GM12892 (cell line): Measurements from ENCODE around the gene AQP12A.

Source experiments
- DNase-seq: peaks from one replicate; pipeline ENCODE4 v3.0.0; 2011; ENCODE audit not compliant: insufficient read length
- FAIRE-seq: peaks from 2 replicates; lab custom pipeline; 2011; peaks lifted over from hg19 to GRCh38; lab: Jason Lieb, UNC
- POLR2A ChIP-seq: IDR thresholded peaks from 2 replicates; pipeline ENCODE4 v1.6.1; 2011; ENCODE audit warnings: low read depth, low read length, control low read depth
- POLR2AphosphoS5 ChIP-seq: IDR thresholded peaks from 2 replicates; pipeline ENCODE4 v1.6.1; 2011; ENCODE audit warnings: low read depth, low read length, control low read depth
- TAF1 ChIP-seq: IDR thresholded peaks from 2 replicates; pipeline ENCODE4 v1.6.1; 2011; ENCODE audit warnings: low read depth, mild to moderate bottlenecking, control low read depth, low read length, borderline replicate concordance

The AQP12A gene

DNA sequence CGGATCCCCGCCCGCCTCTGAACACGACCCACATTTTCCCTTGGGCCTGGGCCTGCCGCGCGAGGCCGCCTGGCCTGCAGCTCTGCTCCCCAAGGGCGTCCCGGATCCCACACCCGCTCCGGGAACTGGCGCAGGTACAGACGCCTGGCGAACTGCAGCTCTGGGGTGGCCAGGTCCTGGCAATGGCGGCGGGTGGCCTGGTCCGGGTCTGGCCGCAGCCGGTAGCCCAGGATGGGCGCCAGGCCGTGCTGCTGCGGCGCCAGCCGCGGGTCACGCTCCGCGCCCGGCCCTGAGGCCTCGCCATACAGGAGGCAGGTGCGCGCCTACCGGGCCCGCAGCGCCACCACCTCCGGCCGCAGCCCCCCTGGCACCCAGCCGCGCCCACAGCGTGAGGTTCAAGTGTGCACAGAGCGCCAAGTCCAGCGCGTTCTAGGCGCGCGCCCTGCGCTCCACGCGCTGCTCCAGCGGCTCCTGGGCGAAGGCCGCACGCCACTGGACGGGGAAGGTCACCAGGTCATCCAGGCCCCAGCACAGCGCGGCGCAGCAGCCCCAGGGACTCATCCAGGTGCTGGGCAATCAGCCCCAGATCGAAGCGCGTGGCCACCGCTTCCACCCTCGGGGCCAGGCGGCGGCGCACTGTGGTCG is 9.5 kb downstream of the AQP12A start:
- FAIRE-seq (no peak), DNase-seq (no peak)
- TF ChIP-seq POLR2AphosphoS5 (no peak), POLR2A (no peak), TAF1 (no peak)

DNA sequence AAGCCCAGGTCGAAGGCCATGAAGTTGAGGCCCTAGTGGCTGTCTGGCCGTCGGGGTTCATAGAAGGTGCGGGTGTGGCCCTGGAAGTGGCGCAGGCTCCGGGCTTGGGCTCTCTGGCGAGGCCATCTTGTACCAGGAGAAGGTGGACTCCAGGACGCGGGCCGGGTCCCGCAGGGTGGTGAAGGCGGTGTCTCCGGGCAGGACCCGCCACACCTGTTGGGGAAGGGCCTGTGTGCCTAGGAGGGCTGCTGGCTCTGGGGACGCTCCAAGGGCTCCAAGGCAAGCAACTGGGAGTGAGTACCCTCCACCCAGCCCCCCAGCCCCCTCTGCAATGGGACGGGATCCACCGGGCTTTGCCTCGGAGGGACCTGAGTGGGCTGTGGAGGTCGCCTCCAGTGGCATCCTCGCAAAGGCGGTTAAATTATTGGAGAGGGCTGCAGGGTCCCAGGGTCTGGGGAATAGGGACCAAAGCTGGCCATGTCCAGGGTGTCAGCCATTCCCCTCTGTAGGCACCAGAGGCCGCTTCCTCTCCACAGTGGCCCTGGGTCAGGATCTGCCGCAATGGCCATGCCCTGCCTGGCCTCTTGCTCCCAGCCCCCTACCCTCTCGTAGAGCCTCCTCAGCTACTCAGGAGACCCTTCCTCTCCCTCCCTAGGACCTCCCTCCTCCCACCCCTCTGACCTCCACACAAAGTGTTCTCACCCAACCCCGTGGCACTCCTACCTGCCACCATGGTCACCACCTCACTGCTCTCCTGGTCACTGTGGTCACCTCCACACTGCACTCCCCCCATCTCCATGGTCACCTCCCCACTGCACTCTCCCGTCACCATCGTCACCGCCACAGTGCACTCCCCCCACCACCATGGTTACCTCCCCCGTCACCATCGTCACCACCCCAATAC is 10.3 kb downstream of the AQP12A start:
- no peak for TF ChIP-seq POLR2AphosphoS5
- TF ChIP-seq TAF1: no peak
- TF ChIP-seq POLR2A: no peak
- no peak for DNase-seq
- no peak for FAIRE-seq

DNA sequence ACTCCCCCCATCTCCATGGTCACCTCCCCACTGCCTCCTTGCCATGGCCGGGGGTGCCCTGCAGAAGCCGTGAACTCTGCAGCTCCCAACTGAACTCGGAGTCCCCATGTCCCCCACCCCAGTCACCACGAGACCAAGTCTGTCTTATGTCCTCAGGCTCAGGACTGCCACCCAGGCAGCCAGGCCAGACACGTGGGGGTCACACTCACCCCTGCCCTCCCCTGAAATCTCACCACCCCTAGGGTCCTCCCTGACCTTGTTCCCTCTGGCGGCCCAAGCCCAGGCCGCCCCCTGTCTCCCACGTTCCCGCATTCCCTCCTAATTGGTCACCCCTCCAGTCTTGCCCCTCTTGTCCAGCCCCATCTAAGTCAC is 11.0 kb downstream of the AQP12A start:
- FAIRE-seq (no peak), DNase-seq (no peak)
- no peak for TF ChIP-seq POLR2AphosphoS5
- no peak for TF ChIP-seq TAF1
- no peak for TF ChIP-seq POLR2A

DNA sequence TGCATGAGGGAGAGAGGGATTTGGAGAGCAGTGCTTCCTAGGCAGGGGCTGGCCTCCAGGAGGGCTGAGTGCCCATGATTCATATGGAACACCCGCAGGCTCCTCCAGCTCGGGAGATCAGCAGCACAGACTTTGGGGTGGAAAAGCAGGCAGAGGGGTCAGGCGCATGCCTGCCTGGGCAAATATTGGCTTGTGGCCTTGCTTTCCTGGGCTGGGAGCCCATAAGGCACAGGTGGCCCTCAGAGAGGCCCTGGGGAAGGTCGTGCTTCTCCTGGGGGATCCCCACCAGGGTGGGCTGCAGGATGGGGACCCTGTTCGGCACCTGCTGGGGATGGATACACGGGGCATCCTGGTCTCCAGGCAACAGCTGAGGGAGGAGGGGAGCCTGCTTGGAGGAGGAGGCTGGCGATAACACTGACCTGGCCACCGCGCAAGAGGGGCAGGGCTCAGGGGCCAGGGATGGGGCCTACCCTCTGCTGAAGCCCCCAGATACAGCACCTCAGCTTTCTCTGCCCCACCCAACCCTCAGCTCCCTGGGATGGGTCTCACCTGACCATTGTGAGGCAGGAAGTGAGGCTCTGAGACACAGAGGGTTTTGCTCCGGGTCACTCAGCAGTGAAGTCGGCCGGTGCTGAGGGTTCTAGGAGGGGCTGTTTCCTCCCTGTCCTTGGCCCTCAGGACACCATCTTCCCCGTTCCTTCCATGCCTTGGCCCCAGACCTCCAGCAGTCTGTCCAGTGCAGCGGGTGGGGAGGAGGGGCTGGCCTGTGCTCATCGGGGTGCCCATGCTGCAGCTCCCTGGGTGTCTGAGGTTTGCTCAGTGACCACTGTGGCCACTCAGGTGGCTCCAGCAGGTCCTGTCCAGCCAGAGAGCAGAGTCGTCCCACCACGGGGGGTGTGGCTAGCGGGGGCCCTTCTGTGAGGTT is 12.0 kb downstream of the AQP12A start:
- FAIRE-seq (no peak), DNase-seq (no peak)
- TF ChIP-seq POLR2A: no peak
- no peak for TF ChIP-seq TAF1
- no peak for TF ChIP-seq POLR2AphosphoS5

DNA sequence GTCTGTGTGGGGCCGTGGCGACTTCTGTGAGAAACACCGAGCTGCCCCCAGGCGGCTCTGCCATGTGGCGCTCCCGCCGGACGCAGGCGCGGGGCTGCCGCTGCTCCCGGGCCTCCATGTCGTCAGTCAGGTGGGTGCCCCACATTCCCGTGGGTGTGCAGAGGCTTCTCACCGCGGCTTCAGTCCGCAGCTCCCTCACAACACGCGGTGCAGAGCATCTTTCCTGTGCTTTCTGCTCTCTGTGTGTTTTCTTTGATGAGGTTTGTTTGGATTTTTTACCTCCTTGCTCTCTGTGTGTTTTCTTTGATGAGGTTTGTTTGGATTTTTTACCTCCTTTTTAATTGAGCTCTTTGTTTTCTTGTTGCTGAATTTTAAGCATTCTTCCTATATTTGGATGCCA is 13.0 kb downstream of the AQP12A start:
- TF ChIP-seq TAF1 (no peak), POLR2AphosphoS5 (no peak), POLR2A (no peak)
- no peak for FAIRE-seq
- no peak for DNase-seq

DNA sequence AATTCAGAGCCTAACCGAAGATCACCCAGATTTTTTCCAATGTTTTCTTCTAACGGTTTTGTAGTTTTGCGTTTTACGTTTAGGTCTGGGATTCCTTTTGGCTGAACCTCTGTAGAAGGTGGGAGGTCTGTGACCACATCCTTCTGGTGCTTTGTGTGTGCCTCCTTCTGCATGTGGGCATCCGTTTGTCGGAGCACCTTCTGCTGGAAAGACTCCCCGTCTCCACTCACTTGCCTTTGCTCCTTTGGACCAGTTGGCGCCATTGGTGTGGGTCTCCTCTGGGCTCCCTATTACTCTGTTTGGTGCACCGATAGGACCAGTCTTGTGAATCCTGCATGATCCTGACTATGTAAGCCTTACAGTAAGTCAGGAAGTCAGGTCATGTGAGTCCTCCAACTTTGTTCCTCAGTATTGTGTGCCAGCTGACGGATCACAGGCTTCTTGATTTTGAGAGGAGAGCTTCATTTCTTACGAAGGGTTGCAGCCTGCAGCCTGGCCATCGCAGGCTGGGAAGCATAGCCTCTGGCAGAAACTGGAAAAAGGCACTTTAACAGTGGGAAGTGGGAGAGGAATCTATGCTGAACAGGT is 13.6 kb downstream of the AQP12A start:
- TF ChIP-seq POLR2AphosphoS5 (no peak), POLR2A (no peak), TAF1 (no peak)
- FAIRE-seq (no peak), DNase-seq (no peak)

DNA sequence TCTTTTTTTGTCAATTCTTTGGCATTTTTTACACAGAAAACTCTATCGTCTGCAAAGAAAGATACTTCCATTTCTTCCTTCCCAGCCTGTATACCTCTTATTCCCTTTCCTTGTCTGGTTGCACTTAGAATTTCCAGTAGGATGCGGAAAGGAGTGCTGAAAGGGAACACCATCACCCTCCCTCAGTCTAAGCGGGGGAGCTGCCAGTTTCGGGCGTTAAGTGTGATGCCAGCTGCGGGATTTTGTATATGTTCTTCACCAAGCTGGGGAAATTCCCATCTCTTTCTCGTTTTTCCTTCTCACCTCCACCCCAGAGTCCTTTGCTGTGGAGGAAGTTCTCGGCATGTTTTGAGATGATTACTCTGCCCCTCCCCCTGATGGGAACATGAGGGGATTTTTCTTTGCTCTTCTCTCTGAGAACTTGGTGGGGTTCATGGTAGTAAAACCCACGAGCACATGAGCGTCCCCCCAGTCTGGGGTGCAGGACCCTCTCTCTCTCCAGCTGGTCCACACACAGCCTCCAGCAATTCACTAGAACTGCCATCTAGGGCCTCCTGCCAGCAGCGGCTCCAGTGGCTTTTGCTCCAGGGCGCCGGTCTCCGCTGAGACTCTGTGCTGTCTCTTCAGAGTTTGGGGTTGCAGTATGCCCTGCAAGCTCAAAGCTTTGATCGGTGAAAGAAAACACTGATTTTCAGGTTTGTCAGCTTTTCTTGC is 15.5 kb downstream of the AQP12A start:
- TF ChIP-seq POLR2AphosphoS5: no peak
- FAIRE-seq (no peak), DNase-seq (no peak)

DNA sequence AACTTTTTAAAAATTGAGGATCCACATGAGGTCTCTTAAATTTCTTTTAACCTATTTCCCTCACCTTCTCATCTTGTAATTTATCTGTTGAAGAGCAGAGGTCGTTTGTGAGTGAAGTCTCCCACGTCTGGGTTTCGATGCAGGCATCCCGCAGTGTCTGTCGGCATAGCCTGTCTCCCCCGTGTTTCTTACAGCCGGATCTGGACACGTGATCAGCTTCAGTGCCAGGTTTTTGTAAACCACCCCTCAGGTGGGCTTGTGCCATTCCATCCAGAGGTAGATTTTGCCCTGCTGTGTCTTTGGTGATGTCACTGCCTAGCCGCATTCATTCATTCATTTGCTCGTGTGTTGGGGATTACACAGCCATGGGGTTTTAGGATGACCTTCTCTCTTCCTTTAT is 16.2 kb downstream of the AQP12A start:
- TF ChIP-seq TAF1 (no peak), POLR2A (no peak), POLR2AphosphoS5 (no peak)
- DNase-seq (no peak), FAIRE-seq (no peak)

DNA sequence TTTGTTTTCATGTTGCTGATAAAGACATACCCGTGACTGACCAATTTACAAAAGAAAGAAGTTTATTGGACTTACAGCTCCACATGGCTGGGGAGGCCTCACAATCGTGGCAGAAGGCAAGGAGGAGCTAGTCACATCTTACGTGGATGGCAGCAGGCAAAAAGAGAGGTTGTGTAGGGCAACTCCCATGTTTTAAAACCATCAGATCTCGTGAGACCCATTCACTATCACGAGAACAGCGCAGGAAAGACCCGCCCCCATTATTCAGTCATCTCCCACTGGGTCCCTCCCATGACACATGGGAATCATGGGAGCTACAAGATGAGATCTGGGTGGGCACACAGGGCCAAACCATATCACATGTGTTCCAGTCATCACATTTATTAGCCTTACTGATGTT is 16.8 kb downstream of the AQP12A start:
- FAIRE-seq: no peak
- TF ChIP-seq TAF1 (no peak), POLR2AphosphoS5 (no peak)
- no peak for DNase-seq

DNA sequence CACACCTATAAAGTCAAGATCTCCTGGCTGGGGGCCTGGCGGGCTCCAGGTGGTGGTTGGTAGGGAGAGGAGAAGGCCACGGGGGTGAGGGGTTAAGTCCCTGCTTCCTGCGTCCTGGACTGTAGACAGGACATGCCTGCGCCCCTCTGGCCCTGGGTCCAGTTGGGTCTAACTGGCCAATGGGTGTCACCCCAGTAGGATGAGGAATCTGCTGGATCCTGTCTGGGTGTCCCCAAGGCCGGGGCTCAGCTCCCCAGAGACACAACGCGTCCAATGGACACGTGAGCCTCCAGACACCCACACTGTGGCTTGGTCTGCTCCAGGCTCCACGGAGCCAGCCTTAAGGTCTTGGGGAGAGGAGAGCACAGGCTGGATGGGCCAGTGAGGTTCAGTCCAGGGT is 19.6 kb downstream of the AQP12A start:
- TF ChIP-seq POLR2AphosphoS5: no peak
- TF ChIP-seq POLR2A: no peak
- TF ChIP-seq TAF1: no peak
- no peak for DNase-seq
- no peak for FAIRE-seq
